Muscle layer of duodenum (tissue), 2 donors: ENCODE measurements around the gene PPP2R5C.

Source experiments
- H3K27ac ChIP-seq: one replicate; pipeline ENCODE4 v1.7.0; 2013; ENCODE audit warnings: mild to moderate bottlenecking, low read length
- H3K27me3 ChIP-seq: one replicate; pipeline ENCODE4 v1.7.0; 2013; ENCODE audit warnings: low read depth, mild to moderate bottlenecking, control low read depth, low read length
- H3K36me3 ChIP-seq, 2 donors: one replicate each; pipeline ENCODE4 v1.7.0; 2013; ENCODE audit warnings: low read length in 2 of 2, control low read depth in 1 of 2, mild to moderate bottlenecking in 1 of 2; ENCODE audit not compliant: insufficient read depth in 2 of 2, control insufficient read depth in 1 of 2
- H3K4me1 ChIP-seq, 2 donors: one replicate each; pipeline ENCODE4 v1.7.0; 2013; ENCODE audit warnings: low read length in 2 of 2, mild to moderate bottlenecking in 2 of 2, control low read depth in 1 of 2, moderate library complexity in 1 of 2; ENCODE audit not compliant: insufficient read depth in 2 of 2, control insufficient read depth in 1 of 2
- H3K4me3 ChIP-seq, 2 donors: one replicate each; pipeline ENCODE4 v1.7.0; 2013; ENCODE audit warnings: low read length in 2 of 2, low read depth in 1 of 2, mild to moderate bottlenecking in 1 of 2
- H3K9me3 ChIP-seq, 2 donors: one replicate each; pipeline ENCODE4 v1.7.0; 2013; ENCODE audit warnings: low read length in 2 of 2, control low read depth in 1 of 2, mild to moderate bottlenecking in 1 of 2; ENCODE audit not compliant: control insufficient read depth in 1 of 2
- donor health status: healthy.

The PPP2R5C gene

GRCh38 chr14:101823511-101824120 lies 62.1 kb downstream of the PPP2R5C start:
- Histone ChIP-seq H3K27ac (peak overlapping the region; percentile 97), H3K27me3 (no peaks in the 10 kb centered on the region), H3K4me1 (peaks cover 24 to 61% of the 10 kb centered on the region in 2 donors), H3K4me3 (peak overlapping the region; percentile 22 to 36), H3K36me3 (peaks cover 0 to 5% of the 10 kb centered on the region in 2 donors), H3K9me3 (no peaks in the 10 kb centered on the region)

- H3K27ac ChIP-seq: peak overlapping the region; percentile 97
- no peaks in the 10 kb centered on the region for H3K27me3 ChIP-seq
- peaks cover 1 to 5% of the 10 kb centered on the region in 2 donors for H3K36me3 ChIP-seq
- H3K4me3 ChIP-seq: peak overlapping the region; percentile 22 to 36
- no peaks in the 10 kb centered on the region for H3K9me3 ChIP-seq
- peaks cover 25 to 68% of the 10 kb centered on the region in 2 donors for H3K4me1 ChIP-seq
Observed at GRCh38 chr14:101824339-101824727, 62.8 kb downstream of the PPP2R5C start.

GRCh38 chr14:101825797-101826196 lies 64.3 kb downstream of the PPP2R5C start:
- Histone ChIP-seq H3K27me3 (no peaks in the 10 kb centered on the region), H3K4me3 (peak overlapping the region in 1 of 2 donors; percentile 36), H3K27ac (peak overlapping the region; percentile 97), H3K9me3 (no peaks in the 10 kb centered on the region), H3K4me1 (peaks cover 28 to 83% of the 10 kb centered on the region in 2 donors), H3K36me3 (peaks cover 0 to 6% of the 10 kb centered on the region in 2 donors)

- Histone ChIP-seq H3K27ac (peak overlapping the region; percentile 97), H3K9me3 (no peaks in the 10 kb centered on the region), H3K4me1 (peaks cover 28 to 87% of the 10 kb centered on the region in 2 donors), H3K36me3 (peaks cover 0 to 6% of the 10 kb centered on the region in 2 donors), H3K4me3 (no peak overlapping the region), H3K27me3 (no peaks in the 10 kb centered on the region)
Observed at GRCh38 chr14:101826351-101826750, 64.8 kb downstream of the PPP2R5C start.

GRCh38 chr14:101827286-101827685 lies 65.8 kb downstream of the PPP2R5C start:
- peaks cover 0 to 6% of the 10 kb centered on the region in 2 donors for H3K36me3 ChIP-seq
- H3K4me3 ChIP-seq: no peak overlapping the region
- H3K9me3 ChIP-seq: no peaks in the 10 kb centered on the region
- peaks cover 28 to 90% of the 10 kb centered on the region in 2 donors for H3K4me1 ChIP-seq
- no peaks in the 10 kb centered on the region for H3K27me3 ChIP-seq
- no peak overlapping the region for H3K27ac ChIP-seq

GRCh38 chr14:101828046-101828445 lies 66.5 kb downstream of the PPP2R5C start:
- peaks cover 27 to 84% of the 10 kb centered on the region in 2 donors for H3K4me1 ChIP-seq
- H3K36me3 ChIP-seq: peaks cover 0 to 6% of the 10 kb centered on the region in 2 donors
- H3K27me3 ChIP-seq: no peaks in the 10 kb centered on the region
- no peaks in the 10 kb centered on the region for H3K9me3 ChIP-seq
- no peak overlapping the region for H3K4me3 ChIP-seq
- no peak overlapping the region for H3K27ac ChIP-seq

- peaks cover 21 to 82% of the 10 kb centered on the region in 2 donors for H3K4me1 ChIP-seq
- peaks cover 0 to 6% of the 10 kb centered on the region in 2 donors for H3K36me3 ChIP-seq
Observed at GRCh38 chr14:101830271-101830670, 68.8 kb downstream of the PPP2R5C start.

GRCh38 chr14:101833045-101833444 lies 71.5 kb downstream of the PPP2R5C start:
- no peaks in the 10 kb centered on the region for H3K27me3 ChIP-seq
- peaks cover 0 to 6% of the 10 kb centered on the region in 2 donors for H3K36me3 ChIP-seq
- H3K4me3 ChIP-seq: no peak overlapping the region
- no peak overlapping the region for H3K27ac ChIP-seq
- no peaks in the 10 kb centered on the region for H3K9me3 ChIP-seq
- peaks cover 24 to 77% of the 10 kb centered on the region in 2 donors for H3K4me1 ChIP-seq

More at GRCh38 chr14:101830271-101830670, 68.8 kb downstream of the PPP2R5C start:
- no peaks in the 10 kb centered on the region for H3K27me3 ChIP-seq
- H3K9me3 ChIP-seq: no peaks in the 10 kb centered on the region
- no peak overlapping the region for H3K4me3 ChIP-seq
- no peak overlapping the region for H3K27ac ChIP-seq

GRCh38 chr14:101834397-101834796 lies 72.9 kb downstream of the PPP2R5C start:
- H3K27ac ChIP-seq: no peak overlapping the region
- no peak overlapping the region for H3K4me3 ChIP-seq
- no peaks in the 10 kb centered on the region for H3K27me3 ChIP-seq
- no peaks in the 10 kb centered on the region for H3K9me3 ChIP-seq
- peaks cover 22 to 72% of the 10 kb centered on the region in 2 donors for H3K4me1 ChIP-seq
- peaks cover 0 to 4% of the 10 kb centered on the region in 2 donors for H3K36me3 ChIP-seq

- H3K9me3 ChIP-seq: no peaks in the 10 kb centered on the region
- H3K27ac ChIP-seq: peak overlapping the region; percentile 76
- H3K36me3 ChIP-seq: no peaks in the 10 kb centered on the region
- H3K4me3 ChIP-seq: no peak overlapping the region
- no peaks in the 10 kb centered on the region for H3K27me3 ChIP-seq
- H3K4me1 ChIP-seq: peaks cover 22 to 67% of the 10 kb centered on the region in 2 donors
Observed at GRCh38 chr14:101834800-101835547, 73.5 kb downstream of the PPP2R5C start.

GRCh38 chr14:101835566-101835965 lies 74.1 kb downstream of the PPP2R5C start:
- Histone ChIP-seq H3K9me3 (no peaks in the 10 kb centered on the region), H3K27me3 (no peaks in the 10 kb centered on the region), H3K27ac (peak overlapping the region; percentile 76), H3K4me1 (peaks cover 22 to 61% of the 10 kb centered on the region in 2 donors), H3K36me3 (no peaks in the 10 kb centered on the region), H3K4me3 (peak overlapping the region in 1 of 2 donors; percentile 6)
